Body of pancreas (tissue), 4 donors: ENCODE measurements around the gene GAD2.

Experiments used
- CTCF ChIP-seq, 7 experiments: fragments of 450-650 bp in 4 of 7; fragments of 200-600 bp in 3 of 7; sonication (generic) in 3 of 7; IDR thresholded peaks; one replicate each; pipeline ENCODE4 v1.5.1; 2016 to 2019; ENCODE audit warnings: antibody characterized with exemption in 7 of 7
- POLR2A ChIP-seq, 3 donors: fragments of 450-650 bp; IDR thresholded peaks; one replicate each; pipeline ENCODE4 v1.6.1; 2016; ENCODE audit warnings: antibody characterized with exemption in 3 of 3, mild to moderate bottlenecking in 2 of 3

GRCh38 chr10:26334232-26334931, 117.8 kb downstream of the GAD2 start:
- no peak for TF ChIP-seq CTCF (IDR thresholded peaks at IDR 0.05)
- TF ChIP-seq POLR2A (IDR thresholded peaks at IDR 0.05) = no peak
